Testis (tissue), 3 donors: ENCODE data around the gene PCBP4. TPM values are rescaled to one million over a fixed set of nuclear protein-coding genes. Genes with fewer than 3 reads are reported as not detected.

Experiments
- DNase-seq: peaks from one replicate; pipeline ENCODE4 v3.0.0-alpha.2; 2019
- H3K27ac ChIP-seq, 2 donors: fragments of 200-600 bp; sonication (generic); one replicate each; pipeline ENCODE4 v1.5.1; 2019
- H3K27me3 ChIP-seq: fragments of 200-600 bp; sonication (generic); one replicate; pipeline ENCODE4 v1.5.1; 2019
- H3K36me3 ChIP-seq: fragments of 200-600 bp; sonication (generic); one replicate; pipeline ENCODE4 v1.5.1; 2017; ENCODE audit warnings: low read depth; ENCODE audit errors: missing control alignments
- H3K4me1 ChIP-seq: fragments of 200-600 bp; sonication (generic); one replicate; pipeline ENCODE4 v1.5.1; 2019
- H3K4me3 ChIP-seq, 2 donors: fragments of 200-600 bp; sonication (generic); one replicate each; pipeline ENCODE4 v1.5.1; 2017 to 2019
- H3K9me3 ChIP-seq: fragments of 200-600 bp; sonication (generic); one replicate; pipeline ENCODE4 v1.5.1; 2017
- CTCF ChIP-seq, 3 experiments: fragments of 450-650 bp in 2 of 3; fragments of 200-600 bp in 1 of 3; sonication (generic) in 1 of 3; IDR thresholded peaks; one replicate each; pipeline ENCODE4 v1.5.1; 2016 to 2019; ENCODE audit warnings: antibody characterized with exemption in 3 of 3, mild to moderate bottlenecking in 2 of 3, moderate library complexity in 1 of 3
- POLR2A ChIP-seq: fragments of 450-650 bp; IDR thresholded peaks from one replicate; pipeline ENCODE4 v1.6.1; 2017; ENCODE audit warnings: antibody characterized with exemption, mild to moderate bottlenecking, moderate library complexity
- WGBS, 2 donors: methylation state at CpG; one replicate each; pipeline ENCODE4 v1.1.5; 2018; 5-methylcytosine and 5-hydroxymethylcytosine counted together
- intact Hi-C: fragments of 100-400 bp; cut with DNase I; formaldehyde crosslinking; loops from one replicate; pipeline ENCODE4 v1.15.1; 2023; ENCODE audit warnings: low total_unique reads
- polyA plus RNA-seq: library from polyadenylated mRNA; stranded (reverse); fragments of 350-450 nt; fragmentation: Illumina TruSeq; extraction: RNeasy Lipid Tissue Mini Kit (QIAGEN cat#74804); gene quantifications from one replicate; pipeline ENCODE4 v1.2.3, GENCODE V29; 2014; ENCODE audit warnings: low read depth, low replicate concordance; ENCODE audit not compliant: insufficient read depth
- small RNA-seq, 2 donors: library from RNA; depleted of rRNA; stranded (forward); fragments of <200 nt; gene quantifications; one replicate each; pipeline ENCODE3, GENCODE V24; 2016
- total RNA-seq, 2 donors: library from RNA; depleted of rRNA; stranded (reverse); fragments of >200 nt; gene quantifications; one replicate each; pipeline ENCODE4 v1.2.3, GENCODE V29; 2016

The PCBP4 gene
- total and polyA plus RNA-seq, 3 donors from 2014 or later, result 35.8 to 54.1 (median 47.1) TPM

- intact Hi-C loops, result no loop called here
- H3K4me3 ChIP-seq, result no peak overlapping the region
- WGBS, 2 donors, result 78 to 84% methylated on average over 11 of the region's 11 CpGs
Measured at GRCh38 chr3:51921081-51921578, 46.1 kb downstream of the PCBP4 start.

GRCh38 chr3:51916418-51916817, 50.8 kb downstream of the PCBP4 start:
- H3K9me3 ChIP-seq, result no peaks in the 10 kb centered on the region
- no peak overlapping the region for H3K4me3 ChIP-seq
- intact Hi-C loops, result no loop called here
- no peaks in the 10 kb centered on the region for H3K4me1 ChIP-seq
- TF ChIP-seq CTCF (IDR thresholded peaks at IDR 0.05) (no peak), POLR2A (no peak)
- no peaks in the 10 kb centered on the region for H3K27me3 ChIP-seq
- 62 to 68% methylated on average over 5 of the region's 5 CpGs for WGBS, 2 donors
- no peak overlapping the region for H3K27ac ChIP-seq
- H3K36me3 ChIP-seq, result no peaks in the 10 kb centered on the region
- no peak for DNase-seq

More at GRCh38 chr3:51921081-51921578, 46.1 kb downstream of the PCBP4 start:
- H3K27ac ChIP-seq, result no peak overlapping the region
- DNase-seq, result no peak
- no peaks in the 10 kb centered on the region for H3K4me1 ChIP-seq
- TF ChIP-seq CTCF (IDR thresholded peaks at IDR 0.05) (no peak), POLR2A (no peak)
- no peaks in the 10 kb centered on the region for H3K27me3 ChIP-seq
- H3K9me3 ChIP-seq, result no peaks in the 10 kb centered on the region
- no peaks in the 10 kb centered on the region for H3K36me3 ChIP-seq

- intact Hi-C loops, result no loop called here
- no peak for DNase-seq
- 81 to 83% methylated on average over 4 of the region's 4 CpGs for WGBS, 2 donors
- Histone ChIP-seq H3K27me3 (no peaks in the 10 kb centered on the region), H3K27ac (no peak overlapping the region), H3K4me3 (no peak overlapping the region), H3K36me3 (no peaks in the 10 kb centered on the region), H3K9me3 (no peaks in the 10 kb centered on the region), H3K4me1 (no peaks in the 10 kb centered on the region)
- TF ChIP-seq CTCF (IDR thresholded peaks at IDR 0.05) (no peak), POLR2A (no peak)
Measured at GRCh38 chr3:51908026-51908425, 59.2 kb downstream of the PCBP4 start.

Small RNA genes lying within 50 kb of the gene (small RNA-seq; reads per million reads assigned to genes)
- 0 reads per million in 2 donors for gene AC115284.1

Other genes with a start within 250 kb of the PCBP4 start
- gene IQCF6, start 188.2 kb downstream of the PCBP4 start, total RNA-seq, result 10 to 100 TPM; 12.3 to 23.4 TPM
- gene IQCF6, start 188.2 kb downstream of the PCBP4 start, polyA plus RNA-seq, result 30.4 TPM
- 10 to 100 TPM; 20.1 to 78.0 TPM for gene IQCF2, start 105.8 kb downstream of the PCBP4 start, total RNA-seq
- 65.9 TPM for gene IQCF2, start 105.8 kb downstream of the PCBP4 start, polyA plus RNA-seq
- 100 to 1,000 TPM in 1 of 2 donors, 10 to 100 TPM in 1; 34.3 to 114 TPM for gene IQCF5, start 91.9 kb downstream of the PCBP4 start, total RNA-seq
- 78.9 TPM for gene IQCF5, start 91.9 kb downstream of the PCBP4 start, polyA plus RNA-seq
- 10 to 100 TPM; 35.3 to 90.1 TPM for gene IQCF1, start 64.1 kb downstream of the PCBP4 start, total RNA-seq
- gene IQCF1, start 64.1 kb downstream of the PCBP4 start, polyA plus RNA-seq, result 110 TPM
- gene RRP9, start 25.6 kb downstream of the PCBP4 start, total RNA-seq, result 10 to 100 TPM; 11.6 to 18.1 TPM
- gene RRP9, start 25.6 kb downstream of the PCBP4 start, polyA plus RNA-seq, result 18.7 TPM
- 10 to 100 TPM; 17.5 to 24.7 TPM for gene PARP3, start 25.1 kb downstream of the PCBP4 start, total RNA-seq
- 18.2 TPM for gene PARP3, start 25.1 kb downstream of the PCBP4 start, polyA plus RNA-seq
- gene GPR62, start 12.1 kb downstream of the PCBP4 start, total RNA-seq, result under 1 TPM; 0.39 to 0.50 TPM
- 0.18 TPM for gene GPR62, start 12.1 kb downstream of the PCBP4 start, polyA plus RNA-seq
- 10 to 100 TPM; 26.7 to 27.1 TPM for gene ABHD14B, start 6.6 kb upstream of the PCBP4 start, total RNA-seq
- gene ABHD14B, start 6.6 kb upstream of the PCBP4 start, polyA plus RNA-seq, result 26.0 TPM
- 10 to 100 TPM; 38.9 to 51.6 TPM for gene ABHD14A, start 7.6 kb upstream of the PCBP4 start, total RNA-seq
- gene ABHD14A, start 7.6 kb upstream of the PCBP4 start, polyA plus RNA-seq, result 27.7 TPM
- 10 to 100 TPM; 16.0 to 17.1 TPM for gene ACY1, start 16.1 kb upstream of the PCBP4 start, total RNA-seq
- 26.7 TPM for gene ACY1, start 16.1 kb upstream of the PCBP4 start, polyA plus RNA-seq
- 100 to 1,000 TPM; 491 to 999 TPM for gene RPL29, start 28.4 kb upstream of the PCBP4 start, total RNA-seq
- 965 TPM for gene RPL29, start 28.4 kb upstream of the PCBP4 start, polyA plus RNA-seq
- gene DUSP7, start 89.1 kb upstream of the PCBP4 start, total RNA-seq, result 10 to 100 TPM; 40.6 to 48.8 TPM
- 25.1 TPM for gene DUSP7, start 89.1 kb upstream of the PCBP4 start, polyA plus RNA-seq
- 10 to 100 TPM; 16.7 to 21.7 TPM for gene POC1A, start 187.0 kb upstream of the PCBP4 start, total RNA-seq
- 36.1 TPM for gene POC1A, start 187.0 kb upstream of the PCBP4 start, polyA plus RNA-seq
- 10 to 100 TPM; 49.9 to 51.4 TPM for gene ALAS1, start 230.7 kb upstream of the PCBP4 start, total RNA-seq
- 54.2 TPM for gene ALAS1, start 230.7 kb upstream of the PCBP4 start, polyA plus RNA-seq